Mucosa of descending colon (tissue), 3 donors: ENCODE data around the gene TRAPPC6A. TPM values are rescaled to one million over a fixed set of nuclear protein-coding genes. Genes with fewer than 3 reads are reported as not detected.

Experiments used
- ATAC-seq: fragments of 200-7000 bp; cut with Tn5 transposase; one replicate; pipeline ENCODE4 v1.9.1; 2020; ENCODE audit warnings: mild to moderate bottlenecking, moderate library complexity
- DNase-seq, 3 donors: peaks; one replicate each; pipeline ENCODE4 v3.0.0-alpha.2; 2020
- H3K36me3 ChIP-seq: fragments of 200-600 bp; one replicate; pipeline ENCODE4 v1.8.0; 2021; ENCODE audit warnings: low read depth, mild to moderate bottlenecking
- H3K4me1 ChIP-seq: fragments of 200-600 bp; one replicate; pipeline ENCODE4 v1.8.0; 2021; ENCODE audit warnings: low read depth, mild to moderate bottlenecking
- H3K4me3 ChIP-seq: fragments of 200-600 bp; one replicate; pipeline ENCODE4 v1.8.0; 2021; ENCODE audit warnings: mild to moderate bottlenecking
- H3K9me3 ChIP-seq: fragments of 200-600 bp; one replicate; pipeline ENCODE4 v1.8.0; 2021; ENCODE audit warnings: mild to moderate bottlenecking
- CTCF ChIP-seq: fragments of 200-600 bp; IDR thresholded peaks from one replicate; pipeline ENCODE4 v1.8.0; 2022; ENCODE audit warnings: antibody characterized with exemption, mild to moderate bottlenecking
- intact Hi-C, 2 donors: fragments of 100-400 bp; cut with DNase I in 1 of 2; cut with micrococcal nuclease in 1 of 2; formaldehyde crosslinking; loops; one replicate each; pipeline versions ENCODE4 v1.11.0 to v1.11.1; 2022; cut with DNase I, micrococcal nuclease
- total RNA-seq, 3 donors: library from RNA; stranded (reverse); fragmentation: NEBNext Ultra II Directional in 2 of 3; extraction: Animal tissue kit (Norgen Biotek cat#: 25700) in 2 of 3; gene quantifications; one replicate each; pipeline versions ENCODE4 v1.2.1 to v1.2.4, GENCODE V29; 2021 to 2023
- donor health status: DM: no; HTN: no; CAD: no; lungs with moderate emphysema.
- donor health status: DM: no; HTN: no; CAD: no.
- donor health status: DM: no; HTN: yes; CAD: no.

TRAPPC6A gene
- total RNA-seq, 3 donors from 2014 or later, result 29.0 to 45.1 (median 37.4) TPM

GRCh38 chr19:45178262-45179071 lies 430 bp upstream of the TRAPPC6A start, which contains the start of gene BLOC1S3:
Gene BLOC1S3 (plus strand): TSS chr19:45178784. CDS start chr19:45179297, 513 bp downstream.
- H3K36me3 ChIP-seq, result peaks cover 5% of the 10 kb centered on the region
- peaks cover 15% of the 10 kb centered on the region for H3K4me1 ChIP-seq
- intact Hi-C loops, result no loop called here
- ATAC-seq, result peak; percentile 93
- peak; percentile 100 for DNase-seq
- peak; percentile 58 for TF ChIP-seq CTCF
- peak within 1 kb of the TSS; percentile 69 for H3K4me3 ChIP-seq
- no peaks in the 10 kb centered on the region for H3K9me3 ChIP-seq

GRCh38 chr19:45175515-45176345 lies 2.3 kb downstream of the TRAPPC6A start:
- DNase-seq, result no peak
- ATAC-seq, result no peak
- Histone ChIP-seq H3K9me3 (no peaks in the 10 kb centered on the region), H3K4me1 (peaks cover 17% of the 10 kb centered on the region), H3K36me3 (peaks cover 5% of the 10 kb centered on the region), H3K4me3 (no peak overlapping the region)
- TF ChIP-seq CTCF, result no peak
- intact Hi-C loops, result no loop called here

- peaks cover 11% of the 10 kb centered on the region for H3K4me1 ChIP-seq
- intact Hi-C loops, result no loop called here
These were observed 4.2 kb downstream of the TRAPPC6A start for GRCh38 chr19:45173816-45174215.

GRCh38 chr19:45172611-45173208 lies 5.3 kb downstream of the TRAPPC6A start:
- intact Hi-C loops, result no loop called here
- no peak for TF ChIP-seq CTCF
- H3K4me3 ChIP-seq, result no peak overlapping the region
- H3K9me3 ChIP-seq, result no peaks in the 10 kb centered on the region
- no peak for ATAC-seq
- H3K36me3 ChIP-seq, result no peaks in the 10 kb centered on the region
- no peak for DNase-seq
- peaks cover 11% of the 10 kb centered on the region for H3K4me1 ChIP-seq

More at GRCh38 chr19:45173816-45174215, 4.2 kb downstream of the TRAPPC6A start:
- H3K4me3 ChIP-seq, result no peak overlapping the region
- no peak for ATAC-seq
- peaks cover 5% of the 10 kb centered on the region for H3K36me3 ChIP-seq
- DNase-seq, result no peak
- no peaks in the 10 kb centered on the region for H3K9me3 ChIP-seq
- TF ChIP-seq CTCF, result no peak

GRCh38 chr19:45172173-45172572 lies 5.9 kb downstream of the TRAPPC6A start:
- H3K4me3 ChIP-seq, result no peak overlapping the region
- H3K36me3 ChIP-seq, result no peaks in the 10 kb centered on the region
- DNase-seq (no peak), ATAC-seq (peak; percentile 61)
- peaks cover 6% of the 10 kb centered on the region for H3K4me1 ChIP-seq
- no peaks in the 10 kb centered on the region for H3K9me3 ChIP-seq
- no peak for TF ChIP-seq CTCF
- intact Hi-C loops, result no loop called here
